ENCODE results near the gene ATP1B2. TPM values are rescaled to one million over a fixed set of nuclear protein-coding genes. Genes with fewer than 3 reads are reported as not detected.
A peak's percentile ranks its signal among the peaks of the same experiment; 100 is the strongest.
"Not testable (repeated sequence)": the region's sequence is repeated elsewhere in the genome, so short reads cannot be mapped to it uniquely, and the experiment has no call there.

ATP1B2 gene
- total and polyA plus RNA-seq, 10 donors, result 0.26 to 10.1 (median 4.2) TPM

DNA sequence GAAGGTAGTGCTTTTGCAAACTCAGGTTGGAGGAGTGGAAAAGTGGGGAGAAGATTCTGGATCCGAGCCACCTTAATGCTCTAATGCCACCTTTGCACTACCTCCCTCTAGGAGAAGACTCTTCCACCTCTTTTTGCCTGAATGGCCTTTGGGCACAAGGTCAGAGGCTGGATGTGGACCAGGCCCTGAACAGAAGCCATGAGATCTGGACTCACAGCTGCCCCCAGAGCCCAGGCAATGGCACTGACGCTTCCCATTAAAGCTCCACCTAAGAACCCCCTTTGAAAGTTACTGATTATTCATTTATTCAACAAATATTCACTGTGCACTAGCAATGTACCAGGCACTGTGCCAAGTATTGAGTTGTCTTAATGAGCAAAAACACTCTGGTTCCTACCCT, 17.6 kb upstream of the ATP1B2 start:
- intact Hi-C loops (cut with DNase I; ENCODE audit: low total_unique reads), result no loop called here
- Histone ChIP-seq H3K36me3 (no peaks in the 10 kb centered on the region), H3K4me3 (no peak overlapping the region), H3K27me3 (replicated peaks in 1 of 7) (peaks cover 0 to 9% (median 0%) of the 10 kb centered on the region in 7 donors), H3K4me1 (peaks cover 2 to 10% (median 4%) of the 10 kb centered on the region in 6 donors), H3K27ac (no peak overlapping the region), H3K9me3 (no peaks in the 10 kb centered on the region)
- no peak for DNase-seq
- WGBS, 5 donors, result 76 to 96% (median 88%) methylated on average over 2 of the region's 2 CpGs
- no peak for TF ChIP-seq POLR2AphosphoS5 (IDR thresholded peaks at IDR 0.05)
- TF ChIP-seq, protein P1, sequence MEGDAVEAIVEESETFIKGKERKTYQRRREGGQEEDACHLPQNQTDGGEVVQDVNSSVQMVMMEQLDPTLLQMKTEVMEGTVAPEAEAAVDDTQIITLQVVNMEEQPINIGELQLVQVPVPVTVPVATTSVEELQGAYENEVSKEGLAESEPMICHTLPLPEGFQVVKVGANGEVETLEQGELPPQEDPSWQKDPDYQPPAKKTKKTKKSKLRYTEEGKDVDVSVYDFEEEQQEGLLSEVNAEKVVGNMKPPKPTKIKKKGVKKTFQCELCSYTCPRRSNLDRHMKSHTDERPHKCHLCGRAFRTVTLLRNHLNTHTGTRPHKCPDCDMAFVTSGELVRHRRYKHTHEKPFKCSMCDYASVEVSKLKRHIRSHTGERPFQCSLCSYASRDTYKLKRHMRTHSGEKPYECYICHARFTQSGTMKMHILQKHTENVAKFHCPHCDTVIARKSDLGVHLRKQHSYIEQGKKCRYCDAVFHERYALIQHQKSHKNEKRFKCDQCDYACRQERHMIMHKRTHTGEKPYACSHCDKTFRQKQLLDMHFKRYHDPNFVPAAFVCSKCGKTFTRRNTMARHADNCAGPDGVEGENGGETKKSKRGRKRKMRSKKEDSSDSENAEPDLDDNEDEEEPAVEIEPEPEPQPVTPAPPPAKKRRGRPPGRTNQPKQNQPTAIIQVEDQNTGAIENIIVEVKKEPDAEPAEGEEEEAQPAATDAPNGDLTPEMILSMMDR (IDR thresholded peaks at IDR 0.05 in 8 of 11, conservative IDR thresholded peaks at IDR 0.05 in 3 of 11), result no peak
- no peak for TF ChIP-seq POLR2A (IDR thresholded peaks at IDR 0.05)

DNA sequence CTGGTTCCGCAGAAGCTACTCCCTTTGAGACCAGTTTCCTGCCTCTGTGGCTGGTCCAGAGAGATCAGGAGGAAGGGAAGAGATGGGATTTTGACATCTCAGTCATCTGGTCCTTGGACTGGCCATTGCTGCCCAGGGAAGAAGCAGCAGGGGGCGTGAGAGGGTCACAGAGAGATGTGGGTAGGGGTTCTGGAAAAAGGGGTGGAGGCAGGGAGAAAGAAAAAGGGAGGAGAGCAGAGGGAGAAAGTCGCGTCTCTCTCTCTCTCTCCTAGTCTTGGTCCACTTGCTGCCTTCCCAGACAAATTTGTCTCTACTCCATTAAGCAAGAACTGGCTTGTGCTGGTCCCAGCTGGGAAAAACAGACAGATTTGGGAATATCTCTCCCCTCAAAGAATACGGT, 16.3 kb upstream of the ATP1B2 start:
- H3K27ac ChIP-seq, result no peak overlapping the region
- TF ChIP-seq, protein P1 (IDR thresholded peaks at IDR 0.05 in 8 of 11, conservative IDR thresholded peaks at IDR 0.05 in 3 of 11), result peak in 8 of 11 experiments; percentile 26 to 61 (median 46)
- no peak for TF ChIP-seq POLR2A (IDR thresholded peaks at IDR 0.05)
- H3K36me3 ChIP-seq, result no peaks in the 10 kb centered on the region
- H3K4me1 ChIP-seq, result peaks cover 0 to 7% (median 0%) of the 10 kb centered on the region in 6 donors
- intact Hi-C loops (cut with DNase I; ENCODE audit: low total_unique reads), result no loop called here
- H3K27me3 ChIP-seq (replicated peaks in 1 of 7), result peaks cover 0 to 9% (median 0%) of the 10 kb centered on the region in 7 donors
- no peak for DNase-seq
- no peaks in the 10 kb centered on the region for H3K9me3 ChIP-seq
- H3K4me3 ChIP-seq, result no peak overlapping the region
- 31 to 60% (median 49%) methylated on average over 5 of the region's 5 CpGs for WGBS, 5 donors

DNA sequence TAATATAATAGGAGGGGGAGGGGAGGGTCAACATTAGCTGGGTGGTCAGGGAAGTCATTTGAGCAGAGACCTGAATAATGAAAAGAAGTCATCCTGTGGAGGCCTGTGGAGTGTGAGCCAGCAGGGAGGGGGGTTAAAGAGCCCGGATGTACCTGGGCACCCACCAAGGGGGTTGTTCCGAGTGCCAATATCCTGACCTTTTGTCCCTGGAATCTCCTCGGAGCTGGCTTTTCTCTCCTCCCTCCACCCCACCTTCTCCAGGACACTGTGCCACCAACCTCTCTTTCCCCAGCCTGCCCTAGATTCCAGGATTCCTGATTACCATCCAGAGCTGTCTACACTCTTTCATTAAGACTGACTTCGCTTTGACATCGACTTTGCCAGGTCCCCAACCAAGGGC, 14.6 kb upstream of the ATP1B2 start:
- intact Hi-C loops (cut with DNase I; ENCODE audit: low total_unique reads), result no loop called here
- no peak overlapping the region for H3K4me3 ChIP-seq
- H3K36me3 ChIP-seq, result no peaks in the 10 kb centered on the region
- H3K9me3 ChIP-seq, result no peaks in the 10 kb centered on the region
- peaks cover 0 to 7% (median 0%) of the 10 kb centered on the region in 6 donors for H3K4me1 ChIP-seq
- H3K27ac ChIP-seq, result no peak overlapping the region
- DNase-seq, result no peak
- 69 to 83% (median 73%) methylated on average over 5 of the region's 5 CpGs for WGBS, 5 donors
- TF ChIP-seq POLR2AphosphoS5 (IDR thresholded peaks at IDR 0.05), result no peak
- TF ChIP-seq, protein P1 (IDR thresholded peaks at IDR 0.05 in 8 of 11, conservative IDR thresholded peaks at IDR 0.05 in 3 of 11), result no peak
- TF ChIP-seq POLR2A (IDR thresholded peaks at IDR 0.05), result no peak
- peaks cover 0 to 9% (median 0%) of the 10 kb centered on the region in 7 donors for H3K27me3 ChIP-seq (replicated peaks in 1 of 7)

DNA sequence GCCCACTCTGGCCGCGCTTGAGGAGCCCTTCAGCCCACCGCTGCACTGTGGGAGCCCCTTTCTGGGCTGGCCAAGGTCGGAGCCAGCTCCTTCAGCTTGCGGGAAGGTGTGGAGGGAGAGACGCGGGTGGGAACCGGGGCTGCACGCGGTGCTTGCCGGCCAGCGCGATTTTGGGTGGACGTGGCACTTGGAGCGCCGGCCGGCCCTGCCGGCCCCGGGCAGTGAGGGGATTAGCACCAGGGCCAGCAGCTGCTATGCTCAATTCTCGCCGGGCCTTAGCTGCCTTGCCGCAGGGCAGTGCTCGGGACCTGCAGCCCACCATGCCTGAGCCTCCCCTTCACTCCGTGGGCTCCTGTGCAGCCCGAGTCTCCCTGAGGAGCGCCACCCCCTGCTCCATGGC, 9.9 kb upstream of the ATP1B2 start:
- H3K27ac ChIP-seq, result no peak overlapping the region
- WGBS, 5 donors, result 80 to 98% (median 95%) methylated on average over 3 to 26 of the region's 26 CpGs
- H3K4me3 ChIP-seq, result no peak overlapping the region
- no peaks in the 10 kb centered on the region for H3K36me3 ChIP-seq
- intact Hi-C loops (cut with DNase I; ENCODE audit: low total_unique reads), result no loop called here
- no peak for TF ChIP-seq POLR2AphosphoS5 (IDR thresholded peaks at IDR 0.05)
- TF ChIP-seq, protein P1 (IDR thresholded peaks at IDR 0.05 in 8 of 11, conservative IDR thresholded peaks at IDR 0.05 in 3 of 11), result no peak
- no peak for TF ChIP-seq POLR2A (IDR thresholded peaks at IDR 0.05)
- peaks cover 0 to 12% (median 0%) of the 10 kb centered on the region in 7 donors for H3K27me3 ChIP-seq (replicated peaks in 1 of 7)
- peaks cover 0 to 10% (median 0%) of the 10 kb centered on the region in 6 donors for H3K4me1 ChIP-seq
- DNase-seq, result no peak
- no peaks in the 10 kb centered on the region for H3K9me3 ChIP-seq

DNA sequence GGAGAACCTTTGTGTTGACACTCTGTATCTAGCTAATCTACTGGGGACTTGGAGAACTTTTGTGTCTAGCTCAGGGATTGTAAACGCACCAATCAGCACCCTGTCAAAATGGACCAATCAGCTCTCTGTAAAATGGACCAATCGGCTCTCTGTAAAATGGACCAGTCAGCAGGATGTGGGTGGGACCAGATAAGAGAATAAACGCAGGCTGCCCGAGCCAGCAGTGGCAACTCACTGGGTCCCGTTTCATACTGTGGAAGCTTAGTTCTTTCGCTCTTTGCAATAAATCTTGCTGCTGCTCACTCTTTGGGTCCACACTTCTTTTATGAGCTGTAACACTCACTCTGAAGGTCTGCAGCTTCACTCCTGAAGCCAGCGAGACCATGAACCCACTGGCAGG, 9.1 kb upstream of the ATP1B2 start:
- DNase-seq; H3K4me1 ChIP-seq; H3K9me3 ChIP-seq; H3K27ac ChIP-seq; H3K36me3 ChIP-seq; H3K4me3 ChIP-seq; intact Hi-C loops (cut with DNase I; ENCODE audit: low total_unique reads): not testable (repeated sequence)
- 56 to 63% (median 60%) methylated on average over 7 of the region's 7 CpGs for WGBS, 5 donors
- H3K27me3 ChIP-seq (replicated peaks in 1 of 7), result peaks cover 0 to 12% (median 0%) of the 10 kb centered on the region in 7 donors

All from spleen (tissue), 11 donors.